ENCODE measurements around the gene HDDC2. TPM values are rescaled to one million over a fixed set of nuclear protein-coding genes. Genes with fewer than 3 reads are reported as not detected.

Gene HDDC2
- total and polyA plus RNA-seq, 2 of the 8 experiments (the other 6 are each of a cell fraction or from before 2014, with no cell fraction given): 89.3 to 129 TPM

- Histone ChIP-seq H3K23me2 (ENCODE audit: low read depth, low read length) (no peaks in the 10 kb centered on the region), H3K4me1 (replicated peaks in 1 of 4; ENCODE audit: control insufficient read depth in 3 of 4, insufficient read depth in 4 of 4, low read length in 3 of 4) (peaks cover 0 to 5% (median 0%) of the 10 kb centered on the region in 4 experiments; a peak in 1 of 7 replicates)
- POLR2A ChIA-PET (ENCODE audit: partially characterized antibody): no interaction called here
- no peak for TF ChIP-seq CTCF (IDR thresholded peaks at IDR 0.05; ENCODE audit: control extremely low read depth in 1 of 3, insufficient read depth in 1 of 3, low read depth in 1 of 3, low read length in 3 of 3)
- no peak for TF ChIP-seq MAFK (IDR thresholded peaks at IDR 0.05; ENCODE audit: low read depth, low read length)
- no peak for TF ChIP-seq SIN3A (conservative IDR thresholded peaks at IDR 0.05 in 1 of 2, IDR thresholded peaks at IDR 0.05 in 1 of 2; ENCODE audit: low read depth in 1 of 2, low read length in 2 of 2)
- TF ChIP-seq POLR2AphosphoS5 (IDR thresholded peaks at IDR 0.05; ENCODE audit: low read depth, low read length): no peak
- TF ChIP-seq RBBP5 (IDR thresholded peaks at IDR 0.05; ENCODE audit: borderline replicate concordance, low read depth, low read length): no peak
- TF ChIP-seq GABPA (IDR thresholded peaks at IDR 0.05; ENCODE audit: borderline replicate concordance, insufficient read depth, low read length): no peak
- TF ChIP-seq CBX5 (IDR thresholded peaks at IDR 0.05; ENCODE audit: low read depth, low read length): no peak
- no peak for TF ChIP-seq KDM4A (IDR thresholded peaks at IDR 0.05; ENCODE audit: low read depth, low read length, severe bottlenecking)
- TF ChIP-seq CREB1 (IDR thresholded peaks at IDR 0.05): no peak
- TF ChIP-seq CTBP2 (IDR thresholded peaks at IDR 0.05; ENCODE audit: borderline replicate concordance, insufficient read depth, insufficient read length, low read length): no peak
- no peak for TF ChIP-seq KDM5A (IDR thresholded peaks at IDR 0.05; ENCODE audit: low read length)
- no peak for TF ChIP-seq CHD1 (IDR thresholded peaks at IDR 0.05; ENCODE audit: low read depth, low read length)
Measured at GRCh38 chr6:125231133-125231532, 70.6 kb downstream of the HDDC2 start.

More at GRCh38 chr6:125231133-125231532, 70.6 kb downstream of the HDDC2 start:
- no peak for DNase-seq (ENCODE audit: low read depth in 1 of 2, low spot score in 2 of 2)
- no peak overlapping the region for H3K23ac ChIP-seq (ENCODE audit: insufficient read length)
- no peak overlapping the region for H3K18ac ChIP-seq (ENCODE audit: extremely low read depth, low read length)
- H3K4me3 ChIP-seq (ENCODE audit: extremely low read depth in 1 of 4, insufficient read depth in 2 of 4, low read depth in 3 of 4, low read length in 4 of 4): no peak overlapping the region
- H3K4ac ChIP-seq (replicated peaks; ENCODE audit: insufficient read length, low read depth, low read length): no peak overlapping the region
- no peak overlapping the region for H2AK5ac ChIP-seq (ENCODE audit: low read depth, low read length)
- H2BK120ac ChIP-seq (replicated peaks; ENCODE audit: low read depth, low read length): no peak overlapping the region
- no peak overlapping the region for H4K5ac ChIP-seq (ENCODE audit: insufficient read length, low read depth, low read length)
- H3K27me3 ChIP-seq (replicated peaks in 1 of 4; ENCODE audit: control insufficient read depth in 3 of 4, extremely low read depth in 1 of 4, insufficient read depth in 3 of 4, low read length in 3 of 4): no peaks in the 10 kb centered on the region
- no peak overlapping the region for H3K27ac ChIP-seq (ENCODE audit: low read depth, low read length)
- no peak overlapping the region for H3K9ac ChIP-seq (replicated peaks in 1 of 4; ENCODE audit: extremely low read depth in 1 of 4, low read depth in 3 of 4, low read length in 3 of 4)
- H2AFZ ChIP-seq (ENCODE audit: low read length): no peak overlapping the region
- H2BK15ac ChIP-seq (ENCODE audit: low read length): no peak overlapping the region
- no peak overlapping the region for H4K8ac ChIP-seq (ENCODE audit: extremely low read depth, insufficient read depth, low read length)
- H2BK5ac ChIP-seq (ENCODE audit: low read depth, low read length): no peak overlapping the region
- no peak overlapping the region for H3K56ac ChIP-seq (replicated peaks; ENCODE audit: insufficient read length, low read depth, low read length)
- H3K4me2 ChIP-seq (ENCODE audit: insufficient read depth in 1 of 2, low read depth in 2 of 2, low read length in 2 of 2): no peak overlapping the region
- no peaks in the 10 kb centered on the region for H3K36me3 ChIP-seq (ENCODE audit: control insufficient read depth in 2 of 4, insufficient read depth in 4 of 4, low read length in 3 of 4)
- H2BK20ac ChIP-seq (ENCODE audit: low read length): no peak overlapping the region; the same call in 1 of the 2 replicates
- H3K79me2 ChIP-seq (ENCODE audit: control insufficient read depth in 1 of 2, insufficient read depth in 2 of 2, low read length in 2 of 2): no peaks in the 10 kb centered on the region
- no peak for FAIRE-seq
- H4K20me1 ChIP-seq (replicated peaks in 1 of 2; ENCODE audit: control insufficient read depth in 1 of 2, insufficient read depth in 2 of 2, low read length in 2 of 2): no peaks in the 10 kb centered on the region
- no peak overlapping the region for H3K14ac ChIP-seq (ENCODE audit: insufficient read length)
- CTCF ChIA-PET (ENCODE audit: partially characterized antibody): interaction anchor here (0.9 to 1.1 kb wide), 2 partner anchors 39 to 73 kb away, joined by 3 read pairs; no protein-coding TSS in a partner anchor
- H3K79me1 ChIP-seq (ENCODE audit: low read depth, low read length): no peaks in the 10 kb centered on the region
- no peaks in the 10 kb centered on the region for H3K9me3 ChIP-seq (ENCODE audit: insufficient read depth in 2 of 2, low read depth in 1 of 2, low read length in 1 of 2)
- H4K91ac ChIP-seq (replicated peaks; ENCODE audit: insufficient read length, low read length): no peak overlapping the region
- H2BK12ac ChIP-seq (ENCODE audit: low read depth, low read length): no peak overlapping the region
- 92% methylated on average over 1 of the region's 1 CpG; no CpG with 5 or more reads in 1 of the 2 experiments for WGBS, 2 experiments (ENCODE audit: extremely low coverage in 1 of 2, insufficient coverage in 1 of 2, insufficient read length in 1 of 2, insufficient replicate concordance in 2 of 2, low coverage in 1 of 2, low lambda C conversion rate in 2 of 2, missing lambda C conversion rate in 1 of 2)

All from H1 (cell line).